Tibial nerve (tissue), 4 donors: ENCODE results near the gene ARRB1. TPM values are rescaled to one million over a fixed set of nuclear protein-coding genes. Genes with fewer than 3 reads are reported as not detected.

Experiments used
- DNase-seq, 2 donors: peaks; one replicate each; pipeline ENCODE4 v3.0.0-alpha.2; 2019; ENCODE audit warnings: low spot score in 2 of 2
- H3K27ac ChIP-seq, 4 donors: fragments of 200-600 bp; sonication (generic) in 3 of 4; one replicate each; pipeline ENCODE4 v1.5.1; 2017 to 2019; ENCODE audit warnings: mild to moderate bottlenecking in 1 of 4
- H3K27me3 ChIP-seq, 2 donors: fragments of 200-600 bp; sonication (generic) in 1 of 2; one replicate each; pipeline versions ENCODE4 v1.5.1 to v1.6.0; 2017 to 2019
- H3K36me3 ChIP-seq, 3 donors: fragments of 200-600 bp; sonication (generic); one replicate each; pipeline ENCODE4 v1.5.1; 2018 to 2019
- H3K4me1 ChIP-seq, 4 donors: fragments of 200-600 bp; sonication (generic) in 3 of 4; one replicate each; pipeline ENCODE4 v1.5.1; 2017 to 2019
- H3K4me3 ChIP-seq, 4 donors: fragments of 200-600 bp; sonication (generic) in 3 of 4; one replicate each; pipeline ENCODE4 v1.5.1; 2017 to 2019; ENCODE audit warnings: mild to moderate bottlenecking in 1 of 4, moderate library complexity in 1 of 4
- H3K9me3 ChIP-seq, 4 donors: fragments of 200-600 bp; sonication (generic) in 3 of 4; one replicate each; pipeline ENCODE4 v1.5.1; 2017 to 2019
- CTCF ChIP-seq, 5 experiments: fragments of 200-600 bp in 3 of 5; fragments of 450-650 bp in 2 of 5; sonication (generic) in 3 of 5; IDR thresholded peaks; one replicate each; pipeline ENCODE4 v1.5.1; 2016 to 2019; ENCODE audit warnings: antibody characterized with exemption in 5 of 5, mild to moderate bottlenecking in 3 of 5, moderate library complexity in 2 of 5
- EP300 ChIP-seq, 2 donors: sonication (generic); formaldehyde crosslinking; IDR thresholded peaks; one replicate each; pipeline ENCODE4 v1.6.1; 2017; ENCODE audit warnings: antibody characterized with exemption in 2 of 2, mild to moderate bottlenecking in 1 of 2
- POLR2A ChIP-seq, 2 donors: fragments of 450-650 bp; IDR thresholded peaks; one replicate each; pipeline ENCODE4 v1.6.1; 2017; ENCODE audit warnings: antibody characterized with exemption in 2 of 2, mild to moderate bottlenecking in 2 of 2, moderate library complexity in 2 of 2
- WGBS, 2 donors: methylation state at CpG; one replicate each; pipeline ENCODE4 v1.1.5; 2018; 5-methylcytosine and 5-hydroxymethylcytosine counted together
- total RNA-seq, 4 donors: library from RNA; depleted of rRNA; stranded (reverse); fragments of >200 nt; gene quantifications; one replicate each; pipeline ENCODE4 v1.1.0, GENCODE V29; 2016

Gene ARRB1
- total RNA-seq, 4 donors from 2014 or later: 38.2 to 68.1 (median 45.8) TPM

- Histone ChIP-seq H3K27ac (peak overlapping the region in 3 of 4 donors; percentile 4 to 38 (median 28)), H3K9me3 (no peaks in the 10 kb centered on the region), H3K36me3 (peaks cover 0 to 65% (median 0%) of the 10 kb centered on the region in 3 donors), H3K4me3 (no peak overlapping the region), H3K4me1 (peaks cover 0 to 15% (median 2%) of the 10 kb centered on the region in 4 donors), H3K27me3 (no peaks in the 10 kb centered on the region)
- 13 to 23% methylated on average over 9 of the region's 9 CpGs for WGBS, 2 donors
- DNase-seq: peak; percentile 62 to 78
- TF ChIP-seq EP300 (IDR thresholded peaks at IDR 0.05) (peak in 1 of 2 donors; percentile 44), POLR2A (IDR thresholded peaks at IDR 0.05) (no peak), CTCF (IDR thresholded peaks at IDR 0.05) (peak; percentile 87 to 97 (median 96))
These were observed 71.2 kb downstream of the ARRB1 start for GRCh38 chr11:75280227-75280701.

GRCh38 chr11:75279273-75279672 is 72.2 kb downstream of the ARRB1 start:
- Histone ChIP-seq H3K27me3 (no peaks in the 10 kb centered on the region), H3K36me3 (peaks cover 0 to 60% (median 0%) of the 10 kb centered on the region in 3 donors), H3K4me1 (peaks cover 0 to 15% (median 2%) of the 10 kb centered on the region in 4 donors), H3K9me3 (no peaks in the 10 kb centered on the region), H3K27ac (peak overlapping the region in 1 of 4 donors; percentile 5), H3K4me3 (no peak overlapping the region)
- 76 to 78% methylated on average over 5 of the region's 5 CpGs for WGBS, 2 donors
- TF ChIP-seq CTCF (IDR thresholded peaks at IDR 0.05): no peak
- TF ChIP-seq EP300 (IDR thresholded peaks at IDR 0.05): no peak
- TF ChIP-seq POLR2A (IDR thresholded peaks at IDR 0.05): no peak
- DNase-seq: no peak

GRCh38 chr11:75277991-75278790 is 73.3 kb downstream of the ARRB1 start:
- Histone ChIP-seq H3K27ac (no peak overlapping the region), H3K4me1 (peaks cover 0 to 15% (median 2%) of the 10 kb centered on the region in 4 donors), H3K4me3 (no peak overlapping the region), H3K36me3 (peaks cover 0 to 60% (median 0%) of the 10 kb centered on the region in 3 donors), H3K27me3 (no peaks in the 10 kb centered on the region), H3K9me3 (no peaks in the 10 kb centered on the region)
- TF ChIP-seq EP300 (IDR thresholded peaks at IDR 0.05) (no peak), POLR2A (IDR thresholded peaks at IDR 0.05) (no peak), CTCF (IDR thresholded peaks at IDR 0.05) (no peak)
- 77 to 84% methylated on average over 10 to 13 of the region's 13 CpGs for WGBS, 2 donors
- DNase-seq: no peak

- H3K4me3 ChIP-seq: no peak overlapping the region
- no peak overlapping the region for H3K27ac ChIP-seq
- TF ChIP-seq CTCF (IDR thresholded peaks at IDR 0.05) (no peak), EP300 (IDR thresholded peaks at IDR 0.05) (no peak), POLR2A (IDR thresholded peaks at IDR 0.05) (no peak)
- H3K9me3 ChIP-seq: no peaks in the 10 kb centered on the region
- peaks cover 0 to 15% (median 2%) of the 10 kb centered on the region in 4 donors for H3K4me1 ChIP-seq
- H3K36me3 ChIP-seq: peaks cover 0 to 61% (median 0%) of the 10 kb centered on the region in 3 donors
- DNase-seq: no peak
- 91 to 95% methylated on average over 11 of the region's 11 CpGs for WGBS, 2 donors
- no peaks in the 10 kb centered on the region for H3K27me3 ChIP-seq
These were observed 74.2 kb downstream of the ARRB1 start for GRCh38 chr11:75277211-75277805.

- 83% methylated on average over 6 of the region's 6 CpGs for WGBS, 2 donors
- Histone ChIP-seq H3K27ac (peak overlapping the region in 1 of 4 donors; percentile 67), H3K4me3 (no peak overlapping the region), H3K36me3 (peaks cover 0 to 59% (median 0%) of the 10 kb centered on the region in 3 donors), H3K4me1 (peaks cover 0 to 15% (median 2%) of the 10 kb centered on the region in 4 donors), H3K27me3 (no peaks in the 10 kb centered on the region), H3K9me3 (no peaks in the 10 kb centered on the region)
- DNase-seq: no peak
- no peak for TF ChIP-seq POLR2A (IDR thresholded peaks at IDR 0.05)
- no peak for TF ChIP-seq CTCF (IDR thresholded peaks at IDR 0.05)
- TF ChIP-seq EP300 (IDR thresholded peaks at IDR 0.05): no peak
These were observed 74.8 kb downstream of the ARRB1 start for GRCh38 chr11:75276686-75277085.
